Measurements from ENCODE around the gene SEPTIN10.

DNA sequence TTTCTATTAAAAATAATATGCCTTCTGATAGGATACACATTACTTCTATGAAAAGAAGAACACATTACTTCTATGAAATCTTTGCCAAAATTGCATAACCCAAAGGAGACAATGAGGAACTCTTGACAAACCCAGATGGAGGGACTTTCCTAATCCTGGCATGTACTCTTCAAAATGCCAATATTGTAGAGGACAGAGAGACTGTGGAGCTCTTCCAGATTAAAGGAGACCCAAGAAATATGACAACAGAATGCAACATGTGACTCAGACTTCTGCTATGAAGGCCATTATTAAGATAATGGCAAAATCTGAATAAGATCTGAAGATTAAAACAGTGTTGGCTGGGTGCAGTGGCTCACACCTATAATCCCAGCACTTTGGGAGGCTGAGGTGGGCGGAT, 22.6 kb upstream of the SEPTIN10 start:
- TF ChIP-seq POLR2AphosphoS5 (IDR thresholded peaks at IDR 0.05): no peak
- no peak for TF ChIP-seq POLR2A (IDR thresholded peaks at IDR 0.05)
- TF ChIP-seq, protein P1, sequence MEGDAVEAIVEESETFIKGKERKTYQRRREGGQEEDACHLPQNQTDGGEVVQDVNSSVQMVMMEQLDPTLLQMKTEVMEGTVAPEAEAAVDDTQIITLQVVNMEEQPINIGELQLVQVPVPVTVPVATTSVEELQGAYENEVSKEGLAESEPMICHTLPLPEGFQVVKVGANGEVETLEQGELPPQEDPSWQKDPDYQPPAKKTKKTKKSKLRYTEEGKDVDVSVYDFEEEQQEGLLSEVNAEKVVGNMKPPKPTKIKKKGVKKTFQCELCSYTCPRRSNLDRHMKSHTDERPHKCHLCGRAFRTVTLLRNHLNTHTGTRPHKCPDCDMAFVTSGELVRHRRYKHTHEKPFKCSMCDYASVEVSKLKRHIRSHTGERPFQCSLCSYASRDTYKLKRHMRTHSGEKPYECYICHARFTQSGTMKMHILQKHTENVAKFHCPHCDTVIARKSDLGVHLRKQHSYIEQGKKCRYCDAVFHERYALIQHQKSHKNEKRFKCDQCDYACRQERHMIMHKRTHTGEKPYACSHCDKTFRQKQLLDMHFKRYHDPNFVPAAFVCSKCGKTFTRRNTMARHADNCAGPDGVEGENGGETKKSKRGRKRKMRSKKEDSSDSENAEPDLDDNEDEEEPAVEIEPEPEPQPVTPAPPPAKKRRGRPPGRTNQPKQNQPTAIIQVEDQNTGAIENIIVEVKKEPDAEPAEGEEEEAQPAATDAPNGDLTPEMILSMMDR (IDR thresholded peaks at IDR 0.05): no peak
